WTC11 (cell line): Measurements from ENCODE around the gene PEX6.

Experiments used
- NR1H2 ChIP-seq: sonication (generic); formaldehyde crosslinking; IDR thresholded peaks from 2 replicates; pipeline ENCODE4 v1.9.0; 2021; ENCODE audit warnings: mild to moderate bottlenecking, moderate library complexity, missing genetic modification reagents
- TEAD4 ChIP-seq: sonication (generic); formaldehyde crosslinking; IDR thresholded peaks from 2 replicates; pipeline ENCODE4 v1.8.0; 2022; ENCODE audit warnings: mild to moderate bottlenecking, missing genetic modification reagents
- TF ChIP-seq, protein P1 (sequence below): fragments of 200-600 bp; IDR thresholded peaks from 2 replicates; pipeline ENCODE4 v1.8.0; 2022; ENCODE audit warnings: antibody characterized with exemption
- TF ChIP-seq, protein P2 (sequence below): sonication (generic); formaldehyde crosslinking; IDR thresholded peaks from 2 replicates; pipeline ENCODE4 v1.8.0; 2022; ENCODE audit warnings: mild to moderate bottlenecking, missing genetic modification reagents

DNA sequence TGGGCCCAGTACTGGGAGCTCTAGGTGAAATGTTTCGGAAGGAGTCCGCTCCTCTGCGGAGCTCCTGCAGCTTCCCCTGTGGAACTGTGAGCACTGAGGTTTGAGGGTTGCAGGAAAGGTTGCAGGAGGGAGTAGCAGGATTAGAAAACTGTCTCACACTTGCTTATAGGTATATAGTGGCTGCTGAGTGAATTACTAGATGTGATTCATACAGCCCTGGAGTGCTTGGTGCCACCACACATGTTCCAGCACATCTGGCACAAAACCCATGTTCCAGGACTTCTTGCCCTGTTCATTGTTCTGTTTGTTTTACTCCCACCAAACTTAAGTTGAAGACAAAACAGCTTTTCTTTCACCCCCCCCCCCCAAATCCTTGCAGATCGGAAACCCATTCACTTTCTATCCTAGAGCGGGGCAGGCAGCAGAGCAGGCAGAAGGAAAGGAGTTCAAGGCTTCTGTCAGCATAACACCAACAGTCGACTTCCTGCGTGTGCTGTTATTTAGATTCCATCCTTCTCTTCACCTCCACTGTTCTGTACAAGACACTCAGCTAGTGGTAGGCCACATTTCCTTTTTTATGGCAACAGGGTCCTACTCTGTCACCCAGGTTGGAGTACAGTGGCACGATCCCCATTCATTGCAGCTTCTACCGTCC, 669 bp upstream of the PEX6 start:
- TF ChIP-seq, protein P1, sequence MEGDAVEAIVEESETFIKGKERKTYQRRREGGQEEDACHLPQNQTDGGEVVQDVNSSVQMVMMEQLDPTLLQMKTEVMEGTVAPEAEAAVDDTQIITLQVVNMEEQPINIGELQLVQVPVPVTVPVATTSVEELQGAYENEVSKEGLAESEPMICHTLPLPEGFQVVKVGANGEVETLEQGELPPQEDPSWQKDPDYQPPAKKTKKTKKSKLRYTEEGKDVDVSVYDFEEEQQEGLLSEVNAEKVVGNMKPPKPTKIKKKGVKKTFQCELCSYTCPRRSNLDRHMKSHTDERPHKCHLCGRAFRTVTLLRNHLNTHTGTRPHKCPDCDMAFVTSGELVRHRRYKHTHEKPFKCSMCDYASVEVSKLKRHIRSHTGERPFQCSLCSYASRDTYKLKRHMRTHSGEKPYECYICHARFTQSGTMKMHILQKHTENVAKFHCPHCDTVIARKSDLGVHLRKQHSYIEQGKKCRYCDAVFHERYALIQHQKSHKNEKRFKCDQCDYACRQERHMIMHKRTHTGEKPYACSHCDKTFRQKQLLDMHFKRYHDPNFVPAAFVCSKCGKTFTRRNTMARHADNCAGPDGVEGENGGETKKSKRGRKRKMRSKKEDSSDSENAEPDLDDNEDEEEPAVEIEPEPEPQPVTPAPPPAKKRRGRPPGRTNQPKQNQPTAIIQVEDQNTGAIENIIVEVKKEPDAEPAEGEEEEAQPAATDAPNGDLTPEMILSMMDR: no peak
- no peak for TF ChIP-seq NR1H2 (CRISPR knock-in tag)
- TF ChIP-seq TEAD4 (CRISPR knock-in tag): no peak
- TF ChIP-seq, protein P2, sequence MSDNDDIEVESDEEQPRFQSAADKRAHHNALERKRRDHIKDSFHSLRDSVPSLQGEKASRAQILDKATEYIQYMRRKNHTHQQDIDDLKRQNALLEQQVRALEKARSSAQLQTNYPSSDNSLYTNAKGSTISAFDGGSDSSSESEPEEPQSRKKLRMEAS (CRISPR knock-in tag): no peak
